Tibial nerve (tissue), 3 donors: ENCODE measurements around the gene PPP1R14C.

ENCODE experiments used
- CTCF ChIP-seq, 5 experiments: fragments of 200-600 bp in 3 of 5; fragments of 450-650 bp in 2 of 5; sonication (generic) in 3 of 5; IDR thresholded peaks; one replicate each; pipeline ENCODE4 v1.5.1; 2016 to 2019; ENCODE audit warnings: antibody characterized with exemption in 5 of 5, mild to moderate bottlenecking in 3 of 5, moderate library complexity in 2 of 5
- POLR2A ChIP-seq, 2 donors: fragments of 450-650 bp; IDR thresholded peaks; one replicate each; pipeline ENCODE4 v1.6.1; 2017; ENCODE audit warnings: antibody characterized with exemption in 2 of 2, mild to moderate bottlenecking in 2 of 2, moderate library complexity in 2 of 2

GRCh38 chr6:150177952-150178520 lies 35.2 kb downstream of the PPP1R14C start:
- TF ChIP-seq CTCF (IDR thresholded peaks at IDR 0.05) (no peak), POLR2A (IDR thresholded peaks at IDR 0.05) (no peak)
